Activated CD4-positive, alpha-beta T cell treated with anti-CD3 and anti-CD28 coated beads for 4 hours (primary cell): ENCODE measurements around the gene EIF5B.
"Not testable (repeated sequence)": the region's sequence is repeated elsewhere in the genome, so short reads cannot be mapped to it uniquely, and the experiment has no call there.

ENCODE experiments used
- DNase-seq, 2 donors: peaks; one replicate each; pipeline ENCODE4 v3.0.0-alpha.2; 2020

The EIF5B gene

GRCh38 chr2:99368854-99369253 is 31.7 kb downstream of the EIF5B start:
- DNase-seq = not testable (repeated sequence)

- no peak for DNase-seq
These were observed 36.0 kb downstream of the EIF5B start for GRCh38 chr2:99373144-99373543.

DNA sequence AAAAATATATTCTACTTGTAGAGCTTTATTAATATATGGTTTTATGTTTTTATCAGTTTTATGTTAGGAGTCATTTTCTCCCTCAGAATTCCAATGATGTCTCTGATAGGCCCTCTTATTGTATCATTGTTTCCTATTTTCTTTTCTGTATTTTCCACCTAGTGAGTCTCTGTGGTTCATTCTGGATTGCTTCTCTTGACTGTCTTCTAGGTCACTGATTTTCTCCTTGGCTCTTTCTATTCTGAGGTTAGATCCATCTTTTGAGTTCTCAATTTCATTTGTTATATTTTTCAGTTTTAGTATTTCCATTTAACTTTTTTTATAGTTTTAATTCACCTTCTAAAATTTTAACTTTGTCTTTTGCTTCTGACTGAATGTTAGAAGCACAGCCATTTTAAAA is 37.6 kb downstream of the EIF5B start:
- DNase-seq = no peak

GRCh38 chr2:99376254-99376864 is 39.2 kb downstream of the EIF5B start:
- DNase-seq = no peak

DNA sequence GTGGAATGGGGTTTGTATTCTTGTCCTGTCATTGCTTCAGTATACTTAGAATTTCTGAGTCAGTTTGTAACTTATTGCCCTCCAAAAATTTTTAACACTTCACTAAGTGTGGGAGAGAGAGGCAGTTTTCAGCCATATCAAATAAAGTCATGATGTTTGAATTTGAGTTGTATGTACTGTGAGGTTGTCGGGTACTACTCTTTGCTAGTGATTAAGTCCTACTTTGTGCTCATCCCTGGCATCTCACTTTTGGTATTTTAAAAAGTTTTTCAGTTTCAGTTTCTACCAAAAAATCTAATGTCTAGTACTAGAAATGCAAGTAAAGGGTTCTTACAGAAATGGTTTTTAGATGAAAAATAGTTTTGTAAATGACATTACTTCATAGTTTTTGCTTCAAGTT is 40.7 kb downstream of the EIF5B start:
- DNase-seq = no peak

DNA sequence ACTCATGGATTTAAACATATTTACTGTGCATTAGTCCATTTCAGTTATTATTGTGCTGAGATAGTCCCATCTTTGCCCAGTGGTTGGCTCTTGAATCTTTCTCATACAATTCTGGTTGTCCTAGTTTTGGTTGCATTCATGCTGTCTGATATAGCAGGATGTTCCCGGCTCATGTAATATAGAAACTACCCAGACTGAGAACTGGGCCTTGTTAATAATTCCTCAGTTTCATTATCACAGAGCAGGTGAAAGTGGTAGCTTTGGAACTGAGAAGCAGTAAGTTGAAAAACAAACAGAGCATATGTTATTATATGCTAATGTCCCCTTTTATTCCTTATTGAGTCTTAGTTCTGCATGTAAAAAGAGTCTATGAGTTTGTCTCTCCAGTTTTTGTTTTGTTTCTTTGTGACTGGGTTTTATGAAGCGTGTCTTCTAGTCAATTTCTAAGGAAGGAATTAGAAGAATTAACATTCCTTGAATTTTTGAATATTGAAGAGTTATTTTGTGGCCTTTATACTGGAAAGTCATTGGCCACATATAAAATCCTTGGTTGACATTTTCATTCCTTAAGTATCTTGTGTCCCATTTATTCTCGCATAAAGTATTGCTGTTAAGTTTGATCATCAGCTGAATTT is 43.3 kb downstream of the EIF5B start:
- no peak for DNase-seq

DNA sequence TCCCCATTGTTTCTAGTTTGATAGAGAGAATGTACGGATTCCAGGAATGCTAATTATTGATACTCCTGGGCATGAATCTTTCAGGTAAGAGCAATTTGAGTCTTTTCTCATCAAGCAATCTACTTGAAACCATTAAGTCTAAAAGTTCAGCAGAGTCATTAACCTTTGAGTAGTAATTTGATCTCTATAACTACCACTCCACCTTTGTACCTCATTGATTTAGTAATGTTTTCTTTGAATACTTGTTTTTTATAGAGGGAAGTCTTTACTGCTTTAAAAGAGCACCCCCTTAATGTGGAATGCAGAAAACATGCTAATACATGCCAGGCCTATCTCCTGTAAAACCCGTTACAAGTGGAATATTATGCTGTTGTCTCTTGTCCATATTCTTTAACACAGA is 45.0 kb downstream of the EIF5B start:
- no peak for DNase-seq

GRCh38 chr2:99386011-99386410 is 48.8 kb downstream of the EIF5B start:
- no peak for DNase-seq

GRCh38 chr2:99388892-99389291 is 51.7 kb downstream of the EIF5B start:
- no peak for DNase-seq

- no peak for DNase-seq
These were observed 52.2 kb downstream of the EIF5B start for GRCh38 chr2:99389371-99389770.

DNA sequence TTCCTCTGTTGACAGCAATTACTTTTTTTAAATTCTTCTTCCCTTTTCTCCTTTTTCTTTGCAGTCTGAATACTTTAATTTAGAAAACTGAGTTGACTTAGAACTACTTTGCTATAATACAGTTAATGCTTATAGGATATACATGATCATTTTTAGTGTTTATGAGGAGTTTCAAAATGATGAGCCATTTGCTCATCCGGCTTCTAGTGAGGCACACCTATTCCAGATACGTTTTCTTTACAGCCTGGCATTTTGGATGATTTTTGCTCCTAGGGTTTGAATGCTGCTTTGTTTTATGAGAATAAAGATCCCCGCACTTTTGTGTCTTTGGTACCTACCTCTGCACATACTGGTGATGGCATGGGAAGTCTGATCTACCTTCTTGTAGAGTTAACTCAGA is 52.8 kb downstream of the EIF5B start:
- DNase-seq = no peak

DNA sequence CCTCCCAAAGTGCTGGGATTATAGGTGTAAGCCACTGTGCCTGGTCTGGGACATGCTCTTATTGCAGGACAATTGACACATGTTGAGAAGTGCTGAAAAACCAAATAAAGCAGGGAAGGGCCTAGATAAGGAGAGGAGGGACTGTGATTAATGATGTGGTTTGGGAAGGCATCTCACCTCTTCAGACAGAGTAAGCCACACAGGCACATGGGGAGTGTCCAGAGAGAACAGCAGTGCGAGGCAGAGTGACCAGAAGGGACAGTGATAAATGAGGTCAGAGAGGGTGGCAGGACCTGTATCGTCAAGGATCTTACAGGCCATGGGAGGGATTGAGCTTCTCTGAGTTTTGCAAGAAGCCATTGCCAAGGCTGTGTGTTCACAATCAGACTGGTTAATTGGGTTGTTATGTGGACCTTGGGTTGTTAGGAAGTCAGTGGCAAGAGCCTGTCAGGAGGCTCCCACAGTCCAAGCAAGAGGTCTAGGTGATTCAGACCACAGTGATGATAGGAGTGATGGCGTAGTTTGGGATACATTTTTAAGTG is 58.5 kb downstream of the EIF5B start:
- DNase-seq = no peak

- no peak for DNase-seq
These were observed 60.2 kb downstream of the EIF5B start for GRCh38 chr2:99397266-99397920.

- no peak for DNase-seq
These were observed 61.1 kb downstream of the EIF5B start for GRCh38 chr2:99398303-99398702.

DNA sequence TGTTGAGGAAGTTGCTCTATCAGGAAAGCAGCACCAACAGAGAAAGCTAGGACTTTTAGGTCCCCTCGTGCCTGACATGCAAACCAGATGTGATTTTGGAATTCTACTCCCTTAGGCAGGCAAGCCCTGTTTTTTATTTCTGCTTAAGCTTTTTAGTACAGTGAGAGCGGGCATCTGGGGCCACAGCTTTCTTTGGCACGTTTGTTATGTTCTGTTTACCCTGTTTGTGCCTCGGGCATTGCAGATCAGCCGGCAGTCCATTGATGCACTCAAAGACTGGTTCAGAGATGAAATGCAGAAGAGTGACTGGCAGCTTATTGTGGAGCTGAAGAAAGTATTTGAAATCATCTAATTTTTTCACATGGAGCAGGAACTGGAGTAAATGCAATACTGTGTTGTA is 61.9 kb downstream of the EIF5B start:
- DNase-seq = no peak

- DNase-seq = no peak
These were observed 62.6 kb downstream of the EIF5B start for GRCh38 chr2:99399795-99400194.

GRCh38 chr2:99401841-99402240 is 64.7 kb downstream of the EIF5B start:
- no peak for DNase-seq

DNA sequence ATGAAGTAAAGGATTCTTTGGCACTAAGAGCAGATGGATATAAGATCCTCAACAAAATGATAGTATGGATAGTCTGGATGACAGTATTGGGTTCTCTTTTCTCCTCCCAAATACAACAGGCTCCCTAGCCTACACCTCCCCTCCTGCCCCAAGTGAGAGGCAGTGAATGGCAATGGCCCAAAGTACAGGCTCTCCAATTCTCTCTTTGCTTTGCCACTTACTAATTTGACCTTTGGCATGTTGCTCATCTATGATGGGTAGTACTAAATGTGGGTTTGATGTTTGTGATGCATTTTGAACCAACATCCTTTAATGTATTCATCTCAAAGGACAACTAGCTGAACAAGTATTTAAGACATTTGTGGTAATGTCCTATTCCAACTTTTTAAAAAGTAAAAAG is 65.9 kb downstream of the EIF5B start:
- DNase-seq = no peak

DNA sequence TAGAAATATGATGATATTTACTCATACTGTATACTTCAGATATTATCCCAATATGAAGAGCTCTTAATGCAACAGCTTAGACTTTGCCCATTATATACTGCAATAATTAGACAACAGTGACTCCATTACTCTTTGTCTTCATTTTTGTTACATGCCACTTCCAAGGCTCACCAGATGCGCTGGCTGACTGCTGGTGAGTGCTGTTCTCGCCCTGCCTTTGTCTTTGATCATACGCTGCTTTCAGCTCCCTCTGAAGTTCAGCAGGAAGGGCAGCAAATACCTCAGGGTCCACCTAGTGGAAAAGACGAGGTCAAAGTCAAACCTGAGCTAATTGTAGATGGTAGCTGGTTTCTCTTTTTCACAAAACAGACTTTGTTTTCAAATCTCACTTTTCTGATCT is 66.3 kb downstream of the EIF5B start:
- no peak for DNase-seq

GRCh38 chr2:99404039-99404796 is 67.0 kb downstream of the EIF5B start:
- no peak for DNase-seq

- DNase-seq = no peak
These were observed 67.8 kb downstream of the EIF5B start for GRCh38 chr2:99404797-99405669.

- DNase-seq = no peak
These were observed 68.9 kb downstream of the EIF5B start for GRCh38 chr2:99406137-99406536.

- no peak for DNase-seq
These were observed 73.1 kb downstream of the EIF5B start for GRCh38 chr2:99410276-99410675.
